ES-I3 (cell line): ENCODE data around the gene APMAP.

Source experiments
- H3K36me3 ChIP-seq: 2 replicates; pipeline ENCODE4 v1.6.1; 2013; ENCODE audit warnings: mild to moderate bottlenecking, low read length, control low read depth, moderate library complexity; ENCODE audit not compliant: insufficient read depth
- H3K4me1 ChIP-seq: 2 replicates; pipeline ENCODE4 v1.6.1; 2013; ENCODE audit warnings: mild to moderate bottlenecking, control low read depth, low read length; ENCODE audit not compliant: insufficient read depth
- H3K9ac ChIP-seq: 2 replicates; pipeline ENCODE4 v1.6.1; 2013; ENCODE audit warnings: low read depth, mild to moderate bottlenecking, low read length, moderate library complexity
- H3K9me3 ChIP-seq: 2 replicates; pipeline ENCODE4 v1.6.1; 2013; ENCODE audit warnings: mild to moderate bottlenecking, low read length, moderate library complexity; ENCODE audit not compliant: control insufficient read depth, insufficient read depth

Gene APMAP

GRCh38 chr20:24991897-24992486 lies 559 bp downstream of the APMAP start:
- peaks cover 3% of the 10 kb centered on the region; the same call in 1 of the 2 replicates for H3K36me3 ChIP-seq
- peak overlapping the region; percentile 87 for H3K9ac ChIP-seq
- H3K9me3 ChIP-seq = no peaks in the 10 kb centered on the region
- 0 out of 2 replicates have a peak, but pooled peaks cover 8% of the 10 kb centered on the region for H3K4me1 ChIP-seq

DNA sequence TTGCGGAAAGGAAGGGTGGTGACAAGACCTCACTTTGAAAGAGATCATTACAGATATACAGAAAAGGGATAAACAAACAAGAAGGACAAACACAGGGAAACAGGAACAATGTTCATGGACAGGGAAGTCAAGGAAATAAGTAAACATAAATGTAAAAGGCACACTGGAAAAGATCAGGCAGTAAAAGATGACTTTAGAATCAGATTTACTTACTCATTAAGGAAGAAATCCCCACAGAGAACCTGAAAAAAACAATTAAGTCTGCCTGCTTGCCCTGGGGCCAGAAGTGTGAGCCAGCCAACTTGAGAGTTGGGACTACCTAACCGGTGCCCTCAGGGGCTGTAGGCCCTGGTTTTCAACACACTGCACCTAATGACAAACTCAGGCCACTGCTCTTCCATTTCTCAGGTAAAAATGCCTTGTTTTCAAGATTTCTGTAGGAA lies 1.7 kb downstream of the APMAP start:
- 0 out of 2 replicates have a peak, but pooled peaks cover 8% of the 10 kb centered on the region for H3K4me1 ChIP-seq
- H3K36me3 ChIP-seq = peaks cover 3% of the 10 kb centered on the region; the same call in 1 of the 2 replicates
- no peaks in the 10 kb centered on the region for H3K9me3 ChIP-seq
- no peak overlapping the region for H3K9ac ChIP-seq

DNA sequence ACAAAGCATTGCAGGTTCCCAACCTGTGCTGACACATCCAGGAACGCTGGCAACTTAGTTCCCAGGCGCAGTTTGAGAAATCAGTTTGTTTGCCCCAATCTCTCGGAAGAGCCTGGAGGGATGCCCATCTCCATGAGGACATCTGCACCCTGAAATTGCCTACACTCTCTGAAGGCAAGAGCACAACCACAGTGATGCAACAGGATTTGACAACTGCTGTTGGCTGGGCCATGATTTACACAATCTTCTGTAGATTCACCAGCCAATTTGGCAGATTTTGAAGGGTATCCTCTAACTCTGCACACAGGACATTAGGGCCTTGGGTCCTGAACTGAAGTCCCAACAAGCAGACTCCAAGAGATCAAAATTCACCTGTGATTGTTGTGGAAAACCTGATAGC lies 3.4 kb downstream of the APMAP start:
- 0 out of 2 replicates have a peak, but pooled peaks cover 8% of the 10 kb centered on the region for H3K4me1 ChIP-seq
- H3K9me3 ChIP-seq = no peaks in the 10 kb centered on the region
- peaks cover 3% of the 10 kb centered on the region; the same call in 1 of the 2 replicates for H3K36me3 ChIP-seq
- no peak overlapping the region for H3K9ac ChIP-seq

- no peaks in the 10 kb centered on the region for H3K9me3 ChIP-seq
- 0 out of 2 replicates have a peak, but pooled peaks cover 8% of the 10 kb centered on the region for H3K4me1 ChIP-seq
- no peak overlapping the region for H3K9ac ChIP-seq
- peaks cover 3% of the 10 kb centered on the region; the same call in 1 of the 2 replicates for H3K36me3 ChIP-seq
Observed at GRCh38 chr20:24987873-24988835, 4.4 kb downstream of the APMAP start.

DNA sequence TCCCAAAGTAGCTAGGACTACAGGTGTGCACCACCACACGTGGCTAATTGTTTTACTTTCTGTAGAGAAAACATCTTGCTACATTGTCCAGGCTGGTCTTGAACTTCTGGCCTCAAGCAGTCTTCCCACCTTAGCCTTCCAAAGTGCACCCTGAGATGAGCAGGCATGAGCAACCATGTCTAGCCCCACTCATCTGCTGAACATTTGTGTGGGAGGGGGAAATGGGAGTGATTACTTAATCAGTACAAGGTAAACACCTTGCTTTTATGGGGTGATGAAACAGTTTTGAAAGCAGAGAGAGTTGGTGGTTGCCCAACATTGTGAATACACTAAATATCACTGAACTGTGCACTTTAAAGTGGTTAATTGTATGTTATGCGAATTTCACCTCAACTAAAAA lies 5.3 kb downstream of the APMAP start:
- Histone ChIP-seq H3K36me3 (peaks cover 3% of the 10 kb centered on the region; the same call in 1 of the 2 replicates), H3K9me3 (no peaks in the 10 kb centered on the region), H3K4me1 (0 out of 2 replicates have a peak, but pooled peaks cover 8% of the 10 kb centered on the region)

GRCh38 chr20:24986436-24987015 lies 6.0 kb downstream of the APMAP start:
- Histone ChIP-seq H3K4me1 (0 out of 2 replicates have a peak, but pooled peaks cover 8% of the 10 kb centered on the region), H3K36me3 (peaks cover 3% of the 10 kb centered on the region; the same call in 1 of the 2 replicates), H3K9ac (no peak overlapping the region), H3K9me3 (no peaks in the 10 kb centered on the region)

More for the DNA sequence above, 5.3 kb downstream of the APMAP start:
- no peak overlapping the region for H3K9ac ChIP-seq

GRCh38 chr20:24985802-24986201 lies 6.7 kb downstream of the APMAP start:
- H3K9ac ChIP-seq = no peak overlapping the region
- H3K4me1 ChIP-seq = 0 out of 2 replicates have a peak, but pooled peaks cover under 1% of the 10 kb centered on the region
- peaks cover 3% of the 10 kb centered on the region; the same call in 1 of the 2 replicates for H3K36me3 ChIP-seq
- H3K9me3 ChIP-seq = no peaks in the 10 kb centered on the region

GRCh38 chr20:24984961-24985640 lies 7.5 kb downstream of the APMAP start:
- Histone ChIP-seq H3K36me3 (peaks cover 3% of the 10 kb centered on the region; the same call in 1 of the 2 replicates), H3K4me1 (no peaks in the 10 kb centered on the region), H3K9ac (no peak overlapping the region), H3K9me3 (no peaks in the 10 kb centered on the region)

GRCh38 chr20:24983896-24984295 lies 8.7 kb downstream of the APMAP start:
- Histone ChIP-seq H3K9ac (no peak overlapping the region), H3K9me3 (no peaks in the 10 kb centered on the region), H3K4me1 (no peaks in the 10 kb centered on the region), H3K36me3 (no peaks in the 10 kb centered on the region)

GRCh38 chr20:24981790-24982189 lies 10.8 kb downstream of the APMAP start:
- Histone ChIP-seq H3K9ac (no peak overlapping the region), H3K4me1 (no peaks in the 10 kb centered on the region), H3K9me3 (no peaks in the 10 kb centered on the region), H3K36me3 (peaks cover 2% of the 10 kb centered on the region; the same call in 1 of the 2 replicates)

GRCh38 chr20:24981282-24981681 lies 11.3 kb downstream of the APMAP start:
- Histone ChIP-seq H3K9ac (no peak overlapping the region), H3K4me1 (no peaks in the 10 kb centered on the region), H3K9me3 (no peaks in the 10 kb centered on the region), H3K36me3 (peaks cover 2% of the 10 kb centered on the region; the same call in 1 of the 2 replicates)

DNA sequence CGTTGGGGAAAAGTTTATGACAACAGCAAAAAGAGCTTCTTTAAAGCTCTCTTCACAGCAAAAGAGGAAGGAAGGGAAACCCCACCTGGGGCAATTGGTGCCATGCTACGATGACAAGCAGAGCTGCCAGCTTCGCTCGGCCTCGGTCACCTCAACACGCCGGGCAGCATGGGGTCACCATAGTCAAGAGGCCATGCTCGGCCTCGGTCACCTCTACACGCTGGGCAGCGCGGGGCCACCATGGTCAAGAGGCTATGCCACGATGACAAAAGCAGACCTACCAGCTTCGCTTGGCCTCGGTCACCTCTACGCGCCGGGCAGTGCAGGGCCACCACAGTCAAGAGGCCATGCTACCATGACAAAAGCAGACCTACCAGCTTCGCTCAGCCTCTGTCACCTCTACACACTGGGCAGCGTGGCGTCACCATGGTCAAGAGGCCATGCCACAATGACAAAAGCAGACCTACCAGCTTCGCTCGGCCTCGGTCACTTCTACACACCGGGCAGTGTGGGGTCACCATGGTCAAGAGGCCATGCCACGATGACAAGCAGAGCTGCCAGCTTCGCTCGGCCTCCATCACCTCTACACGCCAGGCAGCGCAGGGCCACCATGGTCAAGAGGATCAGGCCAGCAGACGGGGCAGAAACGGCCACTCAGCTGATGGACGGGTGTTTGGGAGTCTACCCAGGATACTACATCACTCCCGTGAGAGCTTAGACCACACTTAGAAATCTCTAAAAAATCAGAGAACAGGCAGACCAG lies 12.1 kb downstream of the APMAP start:
- no peaks in the 10 kb centered on the region for H3K4me1 ChIP-seq
- H3K9ac ChIP-seq = no peak overlapping the region
- H3K36me3 ChIP-seq = peaks cover 2% of the 10 kb centered on the region; the same call in 1 of the 2 replicates
- no peaks in the 10 kb centered on the region for H3K9me3 ChIP-seq
